Measurements from ENCODE around the gene TIFAB.

GRCh38 chr5:135447298-135447929 lies 4.7 kb downstream of the TIFAB start, which contains the start of gene DCANP1:
- TF ChIP-seq POLR2AphosphoS5 (IDR thresholded peaks at IDR 0.05) (no peak), CTCF (IDR thresholded peaks at IDR 0.05) (no peak)

All from transverse colon (tissue), 4 donors.